Adrenal gland (tissue), 5 donors: ENCODE results near the gene ATP1A1.

Experiments
- POLR2A ChIP-seq, 2 donors: fragments of 450-650 bp; IDR thresholded peaks; one replicate each; pipeline ENCODE4 v1.6.1; 2017; ENCODE audit warnings: antibody characterized with exemption in 2 of 2, mild to moderate bottlenecking in 2 of 2, moderate library complexity in 1 of 2
- TF ChIP-seq, protein P1 (sequence below), 6 experiments: fragments of 450-650 bp in 4 of 6; fragments of 200-600 bp in 2 of 6; sonication (generic) in 1 of 6; IDR thresholded peaks; 1 replicate in 5 of 6; 2 replicates in 1 of 6; pipeline versions ENCODE4 v1.5.1 to v1.8.0; 2016 to 2021; ENCODE audit warnings: antibody characterized with exemption in 6 of 6, mild to moderate bottlenecking in 2 of 6, moderate library complexity in 1 of 6
- donor health status: DM: no; HTN: no; CAD: no.

DNA sequence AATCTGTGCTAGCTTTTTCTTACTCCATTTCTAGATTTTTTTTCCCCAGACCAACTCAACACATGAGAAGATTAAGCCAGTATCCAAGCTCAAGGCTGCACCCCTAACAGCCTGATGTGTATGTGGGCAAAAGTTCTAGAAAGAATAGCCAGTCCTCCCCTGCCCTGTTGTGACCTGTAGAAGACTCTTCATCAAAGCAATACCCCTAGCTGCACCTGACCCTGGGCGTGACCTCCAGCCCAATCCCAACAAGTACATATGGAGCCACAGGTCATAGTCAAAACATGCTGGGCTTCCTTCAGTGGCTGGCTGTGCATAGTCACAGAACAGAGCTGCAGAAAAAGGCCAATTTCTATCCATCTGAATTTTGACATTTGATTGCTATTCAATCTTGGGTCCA is 72.5 kb downstream of the ATP1A1 start:
- no peak for TF ChIP-seq POLR2A (IDR thresholded peaks at IDR 0.05)
- TF ChIP-seq, protein P1, sequence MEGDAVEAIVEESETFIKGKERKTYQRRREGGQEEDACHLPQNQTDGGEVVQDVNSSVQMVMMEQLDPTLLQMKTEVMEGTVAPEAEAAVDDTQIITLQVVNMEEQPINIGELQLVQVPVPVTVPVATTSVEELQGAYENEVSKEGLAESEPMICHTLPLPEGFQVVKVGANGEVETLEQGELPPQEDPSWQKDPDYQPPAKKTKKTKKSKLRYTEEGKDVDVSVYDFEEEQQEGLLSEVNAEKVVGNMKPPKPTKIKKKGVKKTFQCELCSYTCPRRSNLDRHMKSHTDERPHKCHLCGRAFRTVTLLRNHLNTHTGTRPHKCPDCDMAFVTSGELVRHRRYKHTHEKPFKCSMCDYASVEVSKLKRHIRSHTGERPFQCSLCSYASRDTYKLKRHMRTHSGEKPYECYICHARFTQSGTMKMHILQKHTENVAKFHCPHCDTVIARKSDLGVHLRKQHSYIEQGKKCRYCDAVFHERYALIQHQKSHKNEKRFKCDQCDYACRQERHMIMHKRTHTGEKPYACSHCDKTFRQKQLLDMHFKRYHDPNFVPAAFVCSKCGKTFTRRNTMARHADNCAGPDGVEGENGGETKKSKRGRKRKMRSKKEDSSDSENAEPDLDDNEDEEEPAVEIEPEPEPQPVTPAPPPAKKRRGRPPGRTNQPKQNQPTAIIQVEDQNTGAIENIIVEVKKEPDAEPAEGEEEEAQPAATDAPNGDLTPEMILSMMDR (IDR thresholded peaks at IDR 0.05): no peak
